Stimulated activated CD8-positive, alpha-beta memory T cell treated with anti-CD3 and anti-CD28 coated beads, Interleukin-7, amount 100 ng/mL, for 4 hours (primary cell): ENCODE measurements around the gene GOLIM4.

Experiments
- DNase-seq, 2 donors: peaks; one replicate each; pipeline ENCODE4 v3.0.0-alpha.2; 2020; ENCODE audit warnings: low read depth in 2 of 2

Gene GOLIM4

GRCh38 chr3:167996514-167996913, 99.2 kb downstream of the GOLIM4 start:
- no peak for DNase-seq

GRCh38 chr3:167992381-167992780, 103.3 kb downstream of the GOLIM4 start:
- no peak for DNase-seq

- no peak for DNase-seq
Measured at GRCh38 chr3:167991213-167991612, 104.5 kb downstream of the GOLIM4 start.

- DNase-seq = no peak
Measured at GRCh38 chr3:167989999-167990398, 105.7 kb downstream of the GOLIM4 start.

- DNase-seq = no peak
Measured at GRCh38 chr3:167989066-167989465, 106.7 kb downstream of the GOLIM4 start.

GRCh38 chr3:167983583-167983982, 112.1 kb downstream of the GOLIM4 start:
- no peak for DNase-seq

GRCh38 chr3:167978486-167978885, 117.2 kb downstream of the GOLIM4 start:
- no peak for DNase-seq

GRCh38 chr3:167978071-167978470, 117.7 kb downstream of the GOLIM4 start:
- DNase-seq = no peak

GRCh38 chr3:167976516-167977361, 119.0 kb downstream of the GOLIM4 start:
- DNase-seq = no peak

GRCh38 chr3:167973901-167974300, 121.8 kb downstream of the GOLIM4 start:
- no peak for DNase-seq

- DNase-seq = no peak
Measured at GRCh38 chr3:167973046-167973445, 122.7 kb downstream of the GOLIM4 start.

GRCh38 chr3:167972502-167972901, 123.2 kb downstream of the GOLIM4 start:
- no peak for DNase-seq

- no peak for DNase-seq
Measured at GRCh38 chr3:167969548-167969947, 126.2 kb downstream of the GOLIM4 start.

GRCh38 chr3:167967257-167968036, 128.3 kb downstream of the GOLIM4 start:
- DNase-seq = no peak
